A673 (cell line): ENCODE data around the gene LARP1.
"Not testable (repeated sequence)": the region's sequence is repeated elsewhere in the genome, so short reads cannot be mapped to it uniquely, and the experiment has no call there.

Experiments
- CTCF ChIP-seq: fragments of 300-800, 200-600 bp; sonication (generic); conservative IDR thresholded peaks from 2 replicates; pipeline ENCODE4 v1.5.1; 2017; ENCODE audit warnings: low read depth, mild to moderate bottlenecking, antibody characterized with exemption, low read length, moderate library complexity, mixed read lengths
- EZH2 ChIP-seq: fragments of 200-600 bp; sonication (generic); IDR thresholded peaks from 2 replicates; pipeline ENCODE4 v1.6.1; 2017; ENCODE audit warnings: borderline replicate concordance, low read depth, mild to moderate bottlenecking, mixed read lengths, antibody characterized with exemption, low read length; ENCODE audit not compliant: poor library complexity, severe bottlenecking

GRCh38 chr5:154750641-154751040, 4.5 kb upstream of the LARP1 start:
- not testable (repeated sequence) for TF ChIP-seq CTCF, EZH2
